Activated CD4-positive, CD25-positive, alpha-beta regulatory T cell treated with anti-CD3 and anti-CD28 coated beads, Interleukin-2, amount 50 U/mL, for 16 hours (primary cell): Measurements from ENCODE around the gene VAPB.
A peak's percentile ranks its signal among the peaks of the same experiment; 100 is the strongest.
"Not testable (repeated sequence)": the region's sequence is repeated elsewhere in the genome, so short reads cannot be mapped to it uniquely, and the experiment has no call there.

Source experiments
- DNase-seq: peaks from one replicate; pipeline ENCODE4 v3.0.0-alpha.2; 2020; ENCODE audit warnings: low read depth, low spot score

The VAPB gene, protein sequence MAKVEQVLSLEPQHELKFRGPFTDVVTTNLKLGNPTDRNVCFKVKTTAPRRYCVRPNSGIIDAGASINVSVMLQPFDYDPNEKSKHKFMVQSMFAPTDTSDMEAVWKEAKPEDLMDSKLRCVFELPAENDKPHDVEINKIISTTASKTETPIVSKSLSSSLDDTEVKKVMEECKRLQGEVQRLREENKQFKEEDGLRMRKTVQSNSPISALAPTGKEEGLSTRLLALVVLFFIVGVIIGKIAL

DNA sequence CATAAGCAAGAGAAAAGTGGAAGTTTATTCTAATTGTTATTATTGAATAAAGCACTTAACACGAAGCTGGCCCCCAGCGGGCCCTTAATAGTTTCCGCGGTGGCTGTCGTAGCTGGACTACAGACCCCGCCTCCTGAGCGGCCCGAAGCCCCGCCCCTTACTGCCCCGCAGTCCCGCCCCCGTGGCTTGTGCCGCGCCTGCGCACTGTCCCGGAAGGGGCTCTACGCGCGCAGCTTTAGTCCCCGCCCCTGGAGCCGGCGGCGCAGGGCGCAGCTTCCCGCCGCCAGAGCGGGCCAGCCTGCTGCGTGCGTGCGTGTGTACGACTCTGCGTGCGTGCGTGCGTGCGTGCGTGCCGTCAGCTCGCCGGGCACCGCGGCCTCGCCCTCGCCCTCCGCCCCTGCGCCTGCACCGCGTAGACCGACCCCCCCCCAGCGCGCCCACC is at the start of gene VAPB:
TSS of gene VAPB (plus strand) at position 348 of the 442 bp plus-strand sequence. CDS start 231 bp downstream, outside the sequence.
- peak; percentile 95 for DNase-seq

DNA sequence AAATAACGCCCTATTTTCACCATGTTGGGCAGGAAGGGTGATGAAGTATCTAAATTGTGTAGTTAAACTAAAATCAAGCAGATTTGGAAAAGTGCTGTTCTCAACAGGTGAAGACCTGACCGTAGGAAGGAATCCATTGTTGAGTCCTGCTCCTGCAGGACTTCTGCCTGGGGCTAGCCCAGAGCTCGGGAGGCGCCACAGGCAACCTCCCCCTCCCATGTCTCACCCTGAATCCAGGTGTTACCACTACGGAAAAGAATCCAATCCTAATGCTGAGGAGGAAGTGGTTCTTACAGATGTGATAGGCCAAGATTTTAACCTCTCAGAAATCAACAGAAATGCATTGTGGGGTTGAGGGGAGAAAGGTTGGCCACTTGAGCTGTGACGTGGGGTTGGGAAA is 49.3 kb upstream of the VAPB start:
- no peak for DNase-seq

DNA sequence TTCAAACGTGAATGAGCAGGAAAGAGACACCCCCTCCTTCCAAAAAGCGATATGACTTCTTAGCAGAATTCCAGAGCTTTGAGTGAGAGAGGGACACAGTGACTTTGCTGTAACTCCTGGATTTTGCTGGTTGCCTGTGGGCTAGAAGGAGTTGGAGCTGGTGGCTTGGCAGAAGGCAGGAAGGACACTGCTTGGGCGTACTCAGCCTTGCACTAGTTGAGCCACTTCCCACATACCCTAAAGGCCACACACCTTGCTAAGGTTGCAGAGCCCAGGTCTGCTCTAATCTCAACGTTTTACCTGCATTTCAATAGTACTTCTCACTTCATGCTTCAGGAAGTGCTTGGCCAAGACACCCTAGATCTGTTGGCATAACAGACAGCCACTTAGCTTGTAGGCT is 48.9 kb upstream of the VAPB start:
- DNase-seq: no peak

DNA sequence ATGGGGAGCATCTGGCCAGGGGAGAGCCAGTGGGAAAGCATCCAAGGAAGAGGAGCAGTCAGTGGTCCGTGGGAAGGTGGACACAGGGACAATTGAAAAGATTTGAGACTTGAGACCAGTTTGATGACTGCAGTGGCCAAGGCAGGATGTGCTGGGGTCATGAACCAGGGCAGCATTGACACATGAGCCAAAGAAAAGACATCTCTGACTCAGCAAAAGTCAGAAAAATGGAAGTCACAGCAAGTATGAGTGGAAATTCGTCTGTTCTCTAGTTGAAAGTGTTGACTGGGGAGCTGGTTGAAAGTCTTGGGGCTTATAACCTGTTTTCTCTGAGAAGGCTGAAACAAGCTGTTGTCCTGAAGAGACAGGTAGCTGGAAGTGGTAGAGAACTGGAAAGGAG is 48.2 kb upstream of the VAPB start:
- no peak for DNase-seq

DNA sequence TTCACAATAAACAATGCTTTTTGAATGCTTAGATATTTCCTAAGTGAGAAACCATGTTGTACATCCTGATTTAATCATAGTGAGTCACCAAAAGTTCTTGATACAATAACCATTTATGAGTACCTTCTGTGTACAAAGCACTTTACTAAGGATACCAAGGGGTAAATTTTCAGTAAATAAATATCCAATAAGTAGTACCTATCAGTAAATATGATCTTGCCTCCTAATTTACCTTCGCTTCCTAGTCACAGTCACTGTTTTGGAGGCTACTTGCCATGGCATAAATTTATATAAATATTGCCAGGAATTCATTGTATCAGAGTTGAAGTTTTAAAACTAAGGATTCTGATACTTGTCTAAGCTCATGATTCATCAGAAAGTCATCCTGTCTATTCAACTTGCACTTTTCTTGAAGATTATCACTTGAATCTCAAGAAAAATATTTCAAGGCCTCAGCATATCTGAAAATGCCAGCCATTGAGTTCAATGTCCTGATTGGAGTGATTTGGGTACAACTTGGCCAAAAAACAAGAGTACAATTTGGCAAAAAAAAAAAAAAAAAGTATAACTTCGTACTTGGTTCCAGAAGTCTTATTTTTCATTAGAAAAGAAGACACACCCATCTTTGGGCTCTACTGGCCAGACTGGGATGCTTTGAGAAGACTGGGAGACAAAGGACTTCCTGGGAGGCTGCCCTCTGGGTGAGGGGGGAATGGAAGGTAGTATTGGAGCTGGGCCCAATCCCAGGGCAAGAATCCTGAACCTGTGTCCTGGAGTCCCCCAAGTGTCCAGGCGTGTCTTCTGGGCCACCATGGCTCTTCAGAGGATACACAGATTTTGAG is 46.7 kb upstream of the VAPB start:
- DNase-seq: no peak

DNA sequence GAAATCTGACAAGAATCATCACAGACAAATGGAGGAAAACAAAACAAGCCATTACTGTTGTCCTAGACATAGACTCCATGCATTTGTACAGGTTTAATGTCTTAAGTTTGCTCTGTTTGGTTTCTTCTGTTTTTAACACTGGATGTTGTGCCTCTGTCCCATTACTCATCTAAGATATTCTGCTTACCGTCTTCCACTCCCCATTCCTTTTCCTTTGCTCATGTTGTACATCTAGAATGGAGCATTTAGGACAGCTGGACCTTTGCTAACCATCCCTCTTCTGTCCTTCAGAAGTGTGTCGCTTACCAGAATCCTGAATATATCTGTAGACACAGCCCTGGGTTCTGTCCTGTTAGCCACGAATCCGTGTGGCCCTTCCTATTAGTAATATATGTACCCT is 44.3 kb upstream of the VAPB start:
- DNase-seq: no peak

DNA sequence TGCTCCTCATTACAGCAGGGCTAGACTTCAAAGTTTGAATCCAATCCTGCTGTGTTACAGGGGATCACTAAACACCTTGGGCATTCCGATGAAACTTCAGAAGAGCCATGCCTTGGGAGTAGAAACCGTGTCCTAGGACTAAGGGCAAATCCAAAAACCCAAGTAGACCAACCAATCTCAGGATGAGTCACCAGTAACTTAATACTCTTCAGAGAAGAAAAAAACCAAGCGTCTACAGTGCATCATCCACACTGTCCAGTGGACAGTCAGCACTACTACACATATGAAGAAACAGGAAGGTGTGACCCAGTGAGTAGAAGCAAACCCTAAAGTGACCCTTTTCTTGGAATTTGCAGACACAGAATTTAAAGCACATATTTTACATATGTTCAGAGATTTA is 39.5 kb upstream of the VAPB start:
- no peak for DNase-seq

DNA sequence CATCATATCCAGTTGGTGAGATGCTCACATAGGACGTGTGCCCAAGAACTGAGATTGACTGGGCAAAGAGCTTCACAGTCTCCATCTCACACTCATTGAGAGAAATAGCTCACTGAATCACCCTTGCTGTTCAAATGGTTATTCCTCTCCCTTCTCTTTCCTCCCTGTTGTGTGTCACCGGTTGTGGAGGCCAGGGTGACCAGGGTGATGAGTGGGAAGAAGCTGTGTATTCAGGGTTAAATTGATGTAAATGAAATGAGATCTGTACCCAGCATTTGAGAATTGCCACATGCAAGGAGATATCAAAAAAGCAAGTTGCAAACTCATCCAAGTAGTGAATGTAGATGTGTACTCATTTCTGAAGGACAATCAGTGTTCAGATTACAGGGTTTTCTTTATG is 36.6 kb upstream of the VAPB start:
- no peak for DNase-seq

DNA sequence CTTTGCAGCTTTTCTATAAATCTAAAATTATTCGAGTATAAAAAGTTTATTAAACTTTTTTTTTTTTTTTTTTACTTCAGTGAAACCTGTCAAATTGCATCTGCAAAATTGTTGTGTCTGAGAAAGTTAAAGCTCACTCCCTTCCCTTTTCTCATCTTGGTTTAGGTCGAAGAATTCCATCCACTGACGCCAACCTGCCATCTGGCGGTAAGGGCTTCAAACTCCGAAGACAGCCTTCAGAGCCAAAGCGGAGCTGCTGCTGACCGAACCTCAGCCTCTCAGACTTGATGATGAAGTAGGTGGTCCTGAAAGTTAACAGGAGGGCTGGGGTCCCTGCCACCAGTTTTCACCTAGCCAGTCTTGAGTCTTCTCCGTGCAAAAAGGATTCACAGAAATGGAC is 29.6 kb upstream of the VAPB start:
- DNase-seq: no peak

DNA sequence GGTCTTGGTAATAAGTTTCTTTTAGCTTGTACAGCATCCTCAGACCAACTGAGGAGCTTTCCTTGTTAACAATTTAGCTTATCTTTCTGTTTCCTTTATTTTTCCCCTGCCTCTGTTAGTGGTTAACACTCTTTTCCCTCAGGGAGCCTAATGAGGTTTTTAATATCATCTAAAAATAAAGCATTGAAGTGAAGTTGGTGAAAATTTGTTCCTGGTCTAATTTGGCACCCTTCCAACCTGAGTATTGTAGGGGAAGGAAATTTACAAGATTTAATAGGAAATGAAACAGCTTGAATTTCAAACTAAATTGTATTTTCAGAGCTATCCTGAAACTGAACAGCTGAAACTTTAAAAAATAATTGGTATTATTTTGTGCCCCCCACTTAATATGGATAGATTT is 28.1 kb upstream of the VAPB start:
- DNase-seq: no peak

DNA sequence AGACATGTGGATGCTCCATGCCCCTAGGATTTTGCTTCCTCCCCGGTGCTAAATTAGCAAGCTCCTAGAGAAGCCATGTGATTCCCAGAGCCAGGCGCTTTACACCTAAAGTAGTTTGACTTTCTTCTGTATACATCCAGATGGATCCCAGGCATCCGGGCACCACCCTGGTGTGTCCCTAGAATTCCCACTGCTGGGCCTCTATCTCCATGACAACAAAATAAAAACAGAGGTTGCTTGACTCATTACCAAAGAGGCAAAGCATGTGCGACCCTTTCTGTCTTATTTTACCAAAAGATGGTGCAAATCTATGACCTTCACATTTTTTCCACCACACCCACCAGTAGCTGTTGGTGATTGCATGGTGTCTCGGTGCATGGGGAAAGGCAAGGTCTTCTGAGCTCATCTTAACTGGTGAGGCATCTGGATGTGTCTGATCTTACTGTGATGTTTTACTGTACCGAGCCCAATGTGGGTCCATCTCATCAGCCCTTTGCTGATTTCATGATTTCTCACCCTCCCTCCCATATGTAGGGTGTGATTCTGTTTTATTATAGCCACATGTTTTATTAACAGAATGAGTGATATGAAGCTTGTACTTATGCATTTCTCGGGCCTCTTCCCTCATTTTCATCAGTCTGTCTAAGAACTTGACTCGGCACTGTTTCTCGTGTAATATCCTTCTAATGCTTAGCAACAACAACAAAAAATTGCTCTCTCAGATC is 27.4 kb upstream of the VAPB start:
- DNase-seq: no peak

DNA sequence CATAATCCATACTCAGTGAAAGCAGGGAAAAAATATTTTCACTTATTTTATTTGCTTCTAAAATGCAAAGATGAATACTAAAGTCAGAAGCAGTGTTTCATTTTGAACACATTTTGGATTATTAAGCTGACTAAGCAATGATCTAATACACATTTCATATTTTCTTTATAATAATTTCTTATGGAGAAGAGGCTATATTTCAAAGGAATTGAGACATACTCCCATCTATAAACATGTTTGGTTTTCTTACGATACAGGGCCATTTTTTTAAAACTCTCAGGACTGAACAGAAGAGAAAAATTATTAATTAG is 26.9 kb upstream of the VAPB start:
- no peak for DNase-seq

DNA sequence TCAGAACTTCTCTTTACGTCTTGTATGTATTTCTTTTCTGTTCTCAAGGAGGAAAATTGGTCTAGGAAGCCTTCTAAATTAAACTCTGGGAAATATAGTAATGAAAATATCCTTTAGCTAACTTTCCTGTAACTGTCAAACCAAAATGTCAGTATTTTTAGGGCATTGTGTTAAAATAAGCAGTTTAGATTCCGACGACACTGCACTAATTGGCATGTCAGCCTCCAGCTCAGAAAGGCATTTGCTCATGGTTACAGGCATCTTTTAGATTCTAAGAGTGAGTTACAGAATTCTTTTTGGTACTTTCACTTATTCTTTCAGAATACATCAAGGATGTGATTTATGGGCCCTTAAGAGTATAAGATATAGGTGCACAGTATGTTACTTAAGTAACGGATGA is 26.1 kb upstream of the VAPB start:
- DNase-seq: no peak

DNA sequence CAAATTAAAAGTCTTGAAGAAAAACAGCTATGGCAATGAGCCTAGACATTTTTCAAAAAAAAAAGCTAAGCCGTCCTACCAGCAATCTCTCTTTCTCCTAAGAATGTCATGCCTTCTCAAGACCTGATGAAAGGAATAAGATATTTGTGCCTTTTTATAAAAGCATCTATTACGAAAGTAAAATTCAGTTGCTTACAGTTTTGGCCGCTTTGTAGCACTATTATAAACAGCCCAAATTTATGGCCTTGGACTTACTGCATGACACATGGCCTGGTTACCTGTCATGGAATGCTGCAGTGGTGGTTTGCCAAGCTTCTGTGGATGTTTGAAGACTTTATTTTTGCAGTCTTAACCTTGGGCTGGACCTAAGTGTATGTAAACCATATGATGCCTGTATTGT is 22.2 kb upstream of the VAPB start:
- DNase-seq: no peak

DNA sequence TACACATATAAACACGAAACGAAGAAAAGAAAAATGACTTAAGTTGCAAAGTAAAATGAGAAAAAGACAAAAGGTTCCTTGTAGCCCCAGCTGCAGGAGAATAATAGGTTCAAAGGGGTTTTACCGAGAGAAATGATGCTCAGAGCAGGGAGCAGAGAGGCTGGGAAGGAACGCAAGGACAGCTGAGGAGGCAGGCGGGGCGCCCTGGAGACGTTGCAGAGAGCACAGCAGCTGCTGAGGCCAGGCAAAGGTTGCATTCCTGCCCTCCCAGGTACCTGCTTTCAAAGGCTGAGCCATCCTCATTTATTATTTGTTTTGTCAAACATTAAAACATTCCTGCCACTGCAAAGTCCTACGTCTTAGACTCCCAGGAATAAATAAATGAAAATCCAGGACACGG is 16.2 kb upstream of the VAPB start:
- no peak for DNase-seq

DNA sequence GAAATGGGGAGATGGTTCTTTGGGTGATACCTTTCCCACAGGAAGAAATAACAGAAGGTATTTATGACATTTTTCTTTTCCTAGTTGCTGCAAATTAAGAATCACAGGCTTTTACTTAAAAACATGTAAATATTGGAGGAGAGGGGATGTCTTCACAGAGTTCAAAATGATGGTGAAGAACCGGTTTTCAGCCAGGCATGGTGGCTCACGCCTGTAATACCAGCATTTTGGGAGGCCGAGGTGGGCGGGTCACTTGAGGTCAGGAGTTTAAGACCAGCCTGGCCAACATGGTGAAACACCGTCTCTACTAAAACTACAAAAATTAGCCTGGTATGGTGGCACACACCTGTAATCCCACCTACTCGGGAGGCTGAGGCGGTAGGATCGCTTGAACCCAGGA is 15.7 kb upstream of the VAPB start:
- not testable (repeated sequence) for DNase-seq

DNA sequence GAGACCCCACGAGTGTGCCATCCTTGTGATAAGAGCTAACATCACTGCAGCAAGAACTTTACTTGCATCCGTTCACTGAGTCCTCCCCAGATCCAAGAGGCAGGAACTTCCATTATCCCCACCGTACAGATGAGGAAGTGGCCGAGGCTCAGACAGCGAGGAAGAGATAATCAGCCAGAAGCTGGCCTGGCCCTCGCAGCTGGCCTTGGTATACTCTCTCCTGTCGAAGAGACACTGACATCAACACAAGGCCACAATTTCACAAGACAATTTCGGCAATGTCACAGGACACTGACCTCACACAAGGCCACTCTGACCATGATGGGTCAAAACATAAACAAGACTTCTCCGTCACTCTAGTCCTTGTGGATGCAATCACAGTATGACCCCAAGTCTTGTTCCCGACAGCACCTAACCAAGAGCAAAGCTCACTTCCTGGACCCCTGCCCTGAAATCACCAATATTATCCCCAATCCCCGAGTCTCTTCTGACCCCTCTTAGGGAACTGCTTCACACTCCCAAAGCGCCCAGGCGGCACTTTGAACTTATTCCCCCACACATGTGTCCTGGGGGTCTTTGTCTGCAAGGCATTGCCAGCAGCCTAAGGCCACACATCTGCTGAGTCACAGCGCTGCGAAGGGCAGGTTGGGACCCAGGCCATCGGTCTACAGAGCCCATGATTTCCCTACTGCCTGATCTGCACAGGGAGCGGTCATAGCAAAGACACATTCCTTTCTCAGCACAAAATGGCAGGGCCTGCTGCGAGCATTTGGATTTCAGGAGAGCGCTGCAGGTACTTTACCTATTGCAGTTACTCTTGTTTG is 14.8 kb upstream of the VAPB start:
- DNase-seq: no peak

DNA sequence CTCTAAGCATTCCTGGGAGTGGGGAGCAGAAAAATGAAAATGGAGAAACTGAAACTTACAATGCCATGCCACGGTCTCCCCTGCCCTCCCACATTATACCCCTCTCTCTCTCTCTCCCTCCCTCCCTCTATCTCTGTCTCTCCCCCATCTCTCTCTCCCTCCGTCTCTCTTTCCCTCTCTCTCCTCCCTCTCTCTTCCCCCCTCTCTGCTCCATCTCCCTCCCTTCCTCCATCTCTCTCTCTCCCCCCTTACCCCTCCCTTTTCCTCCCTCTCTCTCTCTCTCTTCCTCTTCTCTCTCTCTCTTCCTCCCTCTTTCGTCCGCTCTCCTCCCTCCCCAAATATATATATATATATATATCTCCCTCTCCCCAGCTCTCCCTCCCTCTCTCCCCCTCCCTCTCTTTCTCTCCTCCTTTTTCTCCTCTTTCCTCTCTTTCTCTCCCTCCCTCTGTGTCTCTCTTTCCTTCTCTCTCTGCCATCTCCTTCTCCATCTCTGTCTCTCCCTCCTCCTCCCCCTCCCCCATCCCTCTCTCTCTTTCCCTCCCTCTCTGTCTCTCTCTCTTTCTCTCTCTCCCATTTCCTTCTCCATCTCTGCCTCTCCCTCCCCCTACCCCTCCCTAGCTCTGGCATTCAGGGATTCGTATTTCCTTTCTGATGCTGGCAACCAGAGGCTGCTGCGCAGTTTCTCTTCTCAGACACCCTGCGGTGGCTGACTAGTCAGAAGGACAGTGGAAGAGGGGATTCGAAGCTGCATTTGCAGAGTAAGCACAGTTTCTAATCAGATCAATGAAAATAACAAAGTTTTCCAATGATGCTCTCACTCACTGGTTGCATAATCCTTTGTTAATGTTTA is 13.9 kb upstream of the VAPB start:
- no peak for DNase-seq

DNA sequence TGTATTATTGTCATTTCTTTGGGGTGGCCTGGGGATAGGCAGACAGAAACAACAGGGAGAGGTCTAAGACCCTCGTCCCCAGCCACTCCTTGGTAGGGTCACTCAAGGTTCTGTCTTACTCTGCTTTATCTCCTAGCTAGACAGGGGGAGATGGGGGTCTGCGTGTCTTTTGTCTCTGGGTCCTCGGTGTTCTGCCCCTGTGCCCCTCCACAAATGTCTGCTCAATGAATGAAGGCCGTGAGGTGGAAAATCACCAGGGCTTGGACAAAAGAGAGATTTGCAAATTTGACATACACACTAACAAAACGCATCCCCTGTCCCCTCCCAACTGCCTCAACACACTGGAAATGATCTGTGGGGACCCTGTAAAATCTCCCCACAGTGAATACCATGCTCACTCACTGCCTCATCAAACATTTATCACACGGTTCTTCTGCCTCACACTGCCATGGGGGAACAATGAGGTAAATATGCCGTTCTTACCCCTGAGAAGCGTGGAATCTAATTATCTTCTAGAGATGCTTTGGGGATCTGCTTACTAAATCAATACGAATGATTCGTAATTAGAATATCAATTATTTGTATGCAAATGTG is 13.2 kb upstream of the VAPB start:
- no peak for DNase-seq

DNA sequence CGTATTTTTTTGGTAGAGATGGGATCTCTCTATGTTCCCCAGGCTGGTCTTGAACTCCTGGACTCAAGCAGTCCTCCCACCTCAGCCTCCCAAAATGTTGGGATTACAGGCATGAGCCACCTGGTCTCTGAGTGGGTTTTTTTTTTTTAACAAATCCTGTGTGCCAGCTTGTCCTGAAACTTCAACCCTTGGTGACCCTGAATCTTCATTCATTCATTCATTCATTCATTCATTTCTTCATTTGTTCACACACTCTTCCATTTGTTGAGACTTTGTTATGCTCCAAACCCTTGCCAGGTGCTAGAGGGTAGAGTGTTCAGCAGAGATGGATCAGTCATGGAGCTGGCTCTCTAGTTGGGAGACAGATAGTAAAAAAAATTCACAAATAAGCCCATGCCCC is 12.0 kb upstream of the VAPB start:
- no peak for DNase-seq
